B cell (primary cell): ENCODE measurements around the gene SRA1. TPM values are rescaled to one million over a fixed set of nuclear protein-coding genes. Genes with fewer than 3 reads are reported as not detected.

Experiments
- ATAC-seq: fragments of 200-7000 bp; cut with Tn5 transposase; one replicate; pipeline ENCODE4 v1.10.0; 2021; ENCODE audit warnings: low read depth, mild to moderate bottlenecking, moderate number of reproducible peaks, moderate library complexity
- CTCF ChIA-PET: fragments of 350-600 bp; sonication (Branson Sonifier 250); formaldehyde crosslinking; loops from one replicate; lab custom pipeline; 2021; ENCODE audit warnings: antibody characterized with exemption, inconsistent platforms; lab: Charles Lee
- POLR2A ChIA-PET: fragments of 350-600 bp; sonication (Branson Sonifier 250); formaldehyde crosslinking; loops from one replicate; lab custom pipeline; 2021; ENCODE audit warnings: antibody characterized with exemption; lab: Charles Lee
- DNase-seq: peaks from one replicate; pipeline ENCODE4 v3.0.0; 2013
- H2AFZ ChIP-seq: 2 replicates; pipeline ENCODE4 v1.6.1; 2012; ENCODE audit warnings: mild to moderate bottlenecking, low read depth, low read length; ENCODE audit not compliant: insufficient read depth, poor library complexity, severe bottlenecking
- H3K27ac ChIP-seq, 2 donors: 1 replicate in 1 of 2; 2 replicates in 1 of 2; pipeline ENCODE4 v1.5.1; 2012 to 2013; ENCODE audit warnings: low read length in 2 of 2, mild to moderate bottlenecking in 2 of 2, moderate library complexity in 1 of 2
- H3K27me3 ChIP-seq, 4 experiments: fragments of 200-600 bp in 1 of 4; sonication (generic) in 1 of 4; replicated peaks in 1 of 4; 1 replicate in 2 of 4; 2 replicates in 2 of 4; pipeline versions ENCODE4 v1.6.1 to v1.7.0; 2013 to 2016; ENCODE audit warnings: low read length in 3 of 4, mild to moderate bottlenecking in 2 of 4, mixed read lengths in 1 of 4, moderate library complexity in 1 of 4; ENCODE audit not compliant: insufficient read depth in 4 of 4, control insufficient read depth in 3 of 4; ENCODE audit errors: control extremely low read depth in 1 of 4
- H3K36me3 ChIP-seq, 2 experiments: replicated peaks in 1 of 2; 1 replicate in 1 of 2; 2 replicates in 1 of 2; pipeline versions ENCODE4 v1.6.1 to v1.7.1; 2013; ENCODE audit warnings: low read length in 1 of 2; ENCODE audit not compliant: insufficient read depth in 2 of 2, control insufficient read depth in 1 of 2; ENCODE audit errors: control extremely low read depth in 1 of 2, extremely low read depth in 1 of 2
- H3K4me1 ChIP-seq, 2 donors: fragments of 200-600 bp in 1 of 2; sonication (generic) in 1 of 2; 1 replicate in 1 of 2; 2 replicates in 1 of 2; pipeline versions ENCODE4 v1.5.1 to v1.6.1; 2013 to 2017; ENCODE audit warnings: low read length in 2 of 2; ENCODE audit not compliant: control insufficient read depth in 2 of 2, insufficient read depth in 2 of 2
- H3K4me2 ChIP-seq: replicated peaks from 2 replicates; pipeline ENCODE3; 2012; ENCODE audit warnings: mild to moderate bottlenecking, low read depth, low read length; ENCODE audit not compliant: poor library complexity, severe bottlenecking
- H3K4me3 ChIP-seq, 5 experiments: fragments of 200-600 bp in 1 of 5; sonication (generic) in 1 of 5; 1 replicate in 3 of 5; 2 replicates in 2 of 5; pipeline versions ENCODE4 v1.5.1 to v1.7.0; 2011 to 2016; ENCODE audit warnings: low read length in 4 of 5, mild to moderate bottlenecking in 4 of 5, low read depth in 2 of 5, control low read depth in 1 of 5, moderate library complexity in 1 of 5; ENCODE audit not compliant: insufficient read depth in 1 of 5; ENCODE audit errors: control extremely low read depth in 1 of 5, extremely low read depth in 1 of 5
- H3K79me2 ChIP-seq: fragments of 200-600 bp; sonication (generic); one replicate; pipeline ENCODE4 v1.6.0; 2016; ENCODE audit warnings: low read length; ENCODE audit not compliant: control insufficient read depth, insufficient read depth
- H3K9ac ChIP-seq: fragments of 200-600 bp; sonication (generic); 2 replicates; pipeline ENCODE4 v1.6.1; 2017; ENCODE audit warnings: mild to moderate bottlenecking, low read length, moderate library complexity
- H3K9me3 ChIP-seq, 3 donors: one replicate each; pipeline versions ENCODE4 v1.6.1 to v1.7.1; 2013; ENCODE audit warnings: low read length in 2 of 3; ENCODE audit not compliant: control insufficient read depth in 2 of 3, insufficient read depth in 1 of 3; ENCODE audit errors: control extremely low read depth in 1 of 3
- H4K20me1 ChIP-seq: 2 replicates; pipeline ENCODE4 v1.6.0; 2012; ENCODE audit warnings: mild to moderate bottlenecking, low read length; ENCODE audit not compliant: insufficient read depth, control insufficient read depth, poor library complexity, severe bottlenecking
- H3K27ac Mint-ChIP-seq: one replicate; pipeline ENCODE4 v1.8.0; 2021; ENCODE audit warnings: mixed read lengths
- H3K27me3 Mint-ChIP-seq: one replicate; pipeline ENCODE4 v1.8.0; 2021; ENCODE audit warnings: mixed read lengths
- H3K4me1 Mint-ChIP-seq: one replicate; pipeline ENCODE4 v1.8.0; 2021; ENCODE audit warnings: mixed read lengths
- H3K4me3 Mint-ChIP-seq: one replicate; pipeline ENCODE4 v1.8.0; 2021; ENCODE audit warnings: mixed read lengths
- H3K9me3 Mint-ChIP-seq: one replicate; pipeline ENCODE4 v1.8.0; 2022; ENCODE audit warnings: mixed read lengths; ENCODE audit not compliant: insufficient read depth
- CTCF ChIP-seq: fragments of 200-600 bp; IDR thresholded peaks from one replicate; pipeline ENCODE4 v1.8.0; 2022; ENCODE audit warnings: antibody characterized with exemption, mild to moderate bottlenecking
- EZH2 ChIP-seq: IDR thresholded peaks from 2 replicates; pipeline ENCODE4 v1.6.1; 2012; ENCODE audit warnings: borderline replicate concordance, low read depth, mild to moderate bottlenecking, moderate library complexity, low read length; ENCODE audit not compliant: insufficient read depth, poor library complexity, severe bottlenecking
- WGBS: methylation state at CpG from one replicate; pipeline ENCODE4 v1.1.5; 2013; ENCODE audit warnings: missing lambda C conversion rate; ENCODE audit not compliant: insufficient coverage; 5-methylcytosine and 5-hydroxymethylcytosine counted together
- intact Hi-C: fragments of 100-400 bp; cut with micrococcal nuclease; formaldehyde crosslinking; loops from one replicate; pipeline ENCODE4 v1.10.0; 2022
- polyA minus RNA-seq: library from RNA; depleted of rRNA, polyadenylated mRNA; stranded (reverse); fragments of >200 nt; gene quantifications from 2 replicates; pipeline ENCODE4 v1.2.3, GENCODE V29; 2012
- polyA plus RNA-seq: library from polyadenylated mRNA; depleted of rRNA; stranded (reverse); fragments of >200 nt; gene quantifications from 2 replicates; pipeline ENCODE4 v1.2.3, GENCODE V29; 2012
- total RNA-seq, 2 donors: library from RNA; stranded (reverse); fragments of 120-200 nt in 1 of 2; gene quantifications; 1 replicate in 1 of 2; 2 replicates in 1 of 2; pipeline versions ENCODE4 v1.2.3 to v1.2.4, GENCODE V29; 2013 to 2022

The SRA1 gene
- total RNA-seq (25.6 and 27.1 TPM in 2 replicates), polyA plus RNA-seq (23.2 and 34.4 TPM in 2 replicates), polyA minus RNA-seq (17.5 and 21.4 TPM in 2 replicates)
- 19.5 TPM for total RNA-seq (2013)

GRCh38 chr5:140557136-140557805 is at the start of gene SRA1:
TSS of gene SRA1 (minus strand) at chr5:140557473. CDS start at chr5:140557452, 21 bp downstream.
- WGBS: under 1% methylated on average over 45 of the region's 46 CpGs
- H3K9ac ChIP-seq: peak within 1 kb of the TSS; percentile 90
- H3K27ac Mint-ChIP-seq: peak within 1 kb of the TSS; percentile 93
- no peak for TF ChIP-seq CTCF
- no peak for TF ChIP-seq EZH2
- H3K4me3 ChIP-seq: peak within 1 kb of the TSS; percentile 62 to 90 (median 78)
- peaks cover 0 to 9% of the 10 kb centered on the region in 2 experiments for H3K36me3 ChIP-seq
- H4K20me1 ChIP-seq: peaks cover 4% of the 10 kb centered on the region
- POLR2A ChIA-PET: interaction anchor here (1.1 to 2.5 kb wide), 2 partner anchors 9 to 143 kb away, joined by 4 to 35 read pairs; partner anchors contain the start of genes EIF4EBP3 and ZMAT2
- H2AFZ ChIP-seq: peak within 1 kb of the TSS; percentile 69
- no peaks in the 10 kb centered on the region for H3K9me3 Mint-ChIP-seq
- CTCF ChIA-PET: interaction anchor here (0.6 to 1.1 kb wide), 2 partner anchors 9 to 19 kb away, joined by 3 to 5 read pairs; no protein-coding TSS in a partner anchor
- DNase-seq: peak; percentile 88
- peak within 1 kb of the TSS; percentile 94 for H3K4me3 Mint-ChIP-seq
- peaks cover 31% of the 10 kb centered on the region for H3K79me2 ChIP-seq
- peaks cover 47% of the 10 kb centered on the region for H3K4me1 Mint-ChIP-seq
- H3K9me3 ChIP-seq: no peaks in the 10 kb centered on the region
- H3K4me2 ChIP-seq: peak within 1 kb of the TSS; percentile 78
- H3K27me3 Mint-ChIP-seq: no peaks in the 10 kb centered on the region
- H3K4me1 ChIP-seq: peaks cover 18 to 28% of the 10 kb centered on the region in 2 donors
- peak; percentile 97 for ATAC-seq
- no peaks in the 10 kb centered on the region for H3K27me3 ChIP-seq
- peak within 1 kb of the TSS; percentile 85 to 90 for H3K27ac ChIP-seq
- intact Hi-C loops: loop anchor here (1.0 to 2.0 kb wide), 4 partner anchors 10 to 156 kb away; partner anchors contain the start of genes ANKHD1, EIF4EBP3, TMCO6 and WDR55

- no peak overlapping the region for H2AFZ ChIP-seq
- no peaks in the 10 kb centered on the region for H4K20me1 ChIP-seq
- no peaks in the 10 kb centered on the region for H3K36me3 ChIP-seq
- H3K27ac ChIP-seq: no peak overlapping the region
- H3K4me1 ChIP-seq: peaks cover 3 to 4% of the 10 kb centered on the region in 2 donors
- DNase-seq (no peak), ATAC-seq (no peak)
- no peaks in the 10 kb centered on the region for H3K27me3 ChIP-seq
- H3K79me2 ChIP-seq: no peaks in the 10 kb centered on the region
- no peaks in the 10 kb centered on the region for H3K9me3 Mint-ChIP-seq
- ChIA-PET CTCF (interaction anchor here (1.3 kb wide), 1 partner anchor 15 kb away, joined by 3 read pairs; no protein-coding TSS in a partner anchor), POLR2A (no interaction called here)
- no peak overlapping the region for H3K4me3 ChIP-seq
- H3K27ac Mint-ChIP-seq: no peak overlapping the region
- H3K4me3 Mint-ChIP-seq: no peak overlapping the region
- intact Hi-C loops: no loop called here
- no peaks in the 10 kb centered on the region for H3K9me3 ChIP-seq
- H3K4me1 Mint-ChIP-seq: peaks cover 8% of the 10 kb centered on the region
- no peak overlapping the region for H3K9ac ChIP-seq
- no peak overlapping the region for H3K4me2 ChIP-seq
- TF ChIP-seq EZH2 (no peak), CTCF (no peak)
- peaks cover 3% of the 10 kb centered on the region for H3K27me3 Mint-ChIP-seq
- WGBS: no CpG with 5 or more reads among the region's 2 CpGs
Observed at GRCh38 chr5:140607031-140607430, 49.8 kb upstream of the SRA1 start.
